KMS-11 (cell line): ENCODE results near the gene ZNF79.

ENCODE experiments used
- H2AFZ ChIP-seq: fragments of 200-600 bp; sonication (generic); 2 replicates; pipeline ENCODE4 v1.6.1; 2016; ENCODE audit warnings: antibody characterized with exemption, mixed run types, low read depth
- H3K27ac ChIP-seq: fragments of 200-600 bp; sonication (generic); 2 replicates; pipeline ENCODE4 v1.6.1; 2016; ENCODE audit warnings: mild to moderate bottlenecking, mixed run types
- H3K27me3 ChIP-seq: fragments of 200-600 bp; sonication (generic); 2 replicates; pipeline ENCODE4 v1.6.1; 2017; ENCODE audit warnings: mild to moderate bottlenecking, low read depth, mixed run types, moderate library complexity; ENCODE audit not compliant: insufficient read depth
- H3K36me3 ChIP-seq: fragments of 200-600 bp; sonication (generic); 2 replicates; pipeline ENCODE4 v1.6.1; 2017; ENCODE audit warnings: mild to moderate bottlenecking, mixed run types; ENCODE audit not compliant: insufficient read depth
- H3K4me1 ChIP-seq: fragments of 200-600 bp; sonication (generic); 2 replicates; pipeline ENCODE4 v1.6.1; 2016; ENCODE audit warnings: mild to moderate bottlenecking, low read depth, mixed run types; ENCODE audit not compliant: poor library complexity, severe bottlenecking
- H3K4me2 ChIP-seq: fragments of 200-600 bp; sonication (generic); 2 replicates; pipeline ENCODE4 v1.7.0; 2016; ENCODE audit warnings: mild to moderate bottlenecking, mixed run types
- H3K4me3 ChIP-seq: fragments of 200-600 bp; sonication (generic); IDR thresholded peaks from 2 replicates; pipeline ENCODE4 v1.6.1; 2017; ENCODE audit warnings: low read depth, low read length, mixed read lengths; ENCODE audit not compliant: insufficient read depth
- H3K79me2 ChIP-seq: fragments of 200-600 bp; sonication (generic); 2 replicates; pipeline ENCODE4 v1.6.1; 2016; ENCODE audit warnings: low read depth, mixed run types; ENCODE audit not compliant: insufficient read depth
- H3K9ac ChIP-seq: fragments of 200-600 bp; sonication (generic); 2 replicates; pipeline ENCODE4 v1.6.1; 2016; ENCODE audit warnings: mild to moderate bottlenecking, mixed run types
- H4K20me1 ChIP-seq: fragments of 200-600 bp; sonication (generic); 2 replicates; pipeline ENCODE4 v1.6.1; 2016; ENCODE audit warnings: mild to moderate bottlenecking, mixed run types; ENCODE audit not compliant: insufficient read depth
- CTCF ChIP-seq: fragments of 200-600 bp; sonication (generic); conservative IDR thresholded peaks from 2 replicates; pipeline ENCODE4 v1.6.1; 2017; ENCODE audit warnings: low read depth, mild to moderate bottlenecking, antibody characterized with exemption, low read length, moderate library complexity, mixed read lengths

The ZNF79 gene

GRCh38 chr9:127396253-127396807 lies 27.9 kb upstream of the ZNF79 start:
- Histone ChIP-seq H4K20me1 (no peaks in the 10 kb centered on the region), H3K27me3 (no peaks in the 10 kb centered on the region), H3K27ac (peak overlapping the region; percentile 83), H3K4me3 (no peak overlapping the region), H2AFZ (peak overlapping the region; percentile 14; the same call in 1 of the 2 replicates), H3K9ac (peak overlapping the region; percentile 62), H3K4me2 (peak overlapping the region; percentile 91), H3K79me2 (peaks cover 31% of the 10 kb centered on the region), H3K36me3 (no peaks in the 10 kb centered on the region), H3K4me1 (peaks cover 70% of the 10 kb centered on the region)
- TF ChIP-seq CTCF, result no peak

GRCh38 chr9:127396808-127397645 lies 27.2 kb upstream of the ZNF79 start, which contains the start of gene SLC2A8:
Gene SLC2A8, plus strand, starts transcription at chr9:127397169. Its CDS starts 62 bp downstream, at chr9:127397231.
- H3K27me3 ChIP-seq, result no peaks in the 10 kb centered on the region
- H4K20me1 ChIP-seq, result no peaks in the 10 kb centered on the region
- H3K9ac ChIP-seq, result peak within 1 kb of the TSS; percentile 62
- H3K4me3 ChIP-seq, result peak within 1 kb of the TSS; percentile 73
- peaks cover 64% of the 10 kb centered on the region for H3K4me1 ChIP-seq
- peak within 1 kb of the TSS; percentile 83 for H3K27ac ChIP-seq
- H3K4me2 ChIP-seq, result peak within 1 kb of the TSS; percentile 96
- peaks cover 38% of the 10 kb centered on the region for H3K79me2 ChIP-seq
- no peak for TF ChIP-seq CTCF
- no peaks in the 10 kb centered on the region for H3K36me3 ChIP-seq
- H2AFZ ChIP-seq, result peak within 1 kb of the TSS; percentile 25; the same call in 1 of the 2 replicates

DNA sequence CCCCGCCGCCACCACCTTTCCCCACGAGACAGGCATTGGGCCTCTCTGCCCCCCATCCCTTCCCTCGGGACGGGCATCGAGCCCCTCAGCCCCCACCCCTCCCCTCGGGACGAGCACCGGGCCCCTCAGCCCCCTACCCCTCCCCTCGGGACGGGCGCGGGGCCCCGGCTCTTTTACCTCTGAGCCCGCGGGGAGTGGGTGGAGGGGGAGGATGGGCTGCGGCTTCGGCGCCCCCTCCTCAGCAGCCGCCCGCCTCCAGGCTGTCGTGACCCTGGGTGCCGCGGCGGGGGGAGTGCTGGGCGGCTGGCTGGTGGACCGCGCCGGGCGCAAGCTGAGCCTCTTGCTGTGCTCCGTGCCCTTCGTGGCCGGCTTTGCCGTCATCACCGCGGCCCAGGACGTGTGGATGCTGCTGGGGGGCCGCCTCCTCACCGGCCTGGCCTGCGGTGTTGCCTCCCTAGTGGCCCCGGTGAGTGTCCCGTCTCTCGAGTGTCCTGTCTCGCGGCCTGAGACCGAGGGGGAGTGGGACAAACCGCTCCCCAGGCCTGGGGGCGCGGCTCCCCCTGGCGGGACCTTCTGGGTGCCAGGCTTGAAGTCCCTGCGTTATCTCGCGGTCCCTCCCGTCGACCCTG lies 26.4 kb upstream of the ZNF79 start:
- Histone ChIP-seq H2AFZ (peak overlapping the region; percentile 25; the same call in 1 of the 2 replicates), H3K27ac (peak overlapping the region; percentile 55), H3K4me3 (peak overlapping the region; percentile 73), H3K9ac (peak overlapping the region; percentile 62), H3K27me3 (no peaks in the 10 kb centered on the region), H3K4me1 (peaks cover 56% of the 10 kb centered on the region), H3K36me3 (no peaks in the 10 kb centered on the region), H3K79me2 (peaks cover 39% of the 10 kb centered on the region), H3K4me2 (peak overlapping the region; percentile 96), H4K20me1 (no peaks in the 10 kb centered on the region)
- TF ChIP-seq CTCF, result peak; percentile 62; the same call in 1 of the 2 replicates

- no peaks in the 10 kb centered on the region for H4K20me1 ChIP-seq
- no peaks in the 10 kb centered on the region for H3K27me3 ChIP-seq
- H3K9ac ChIP-seq, result peak overlapping the region; percentile 62; the same call in 1 of the 2 replicates
- peaks cover 39% of the 10 kb centered on the region for H3K79me2 ChIP-seq
- no peaks in the 10 kb centered on the region for H3K36me3 ChIP-seq
- peak overlapping the region; percentile 73 for H3K4me3 ChIP-seq
- peak overlapping the region; percentile 16; the same call in 1 of the 2 replicates for H2AFZ ChIP-seq
- TF ChIP-seq CTCF, result 0 out of 2 replicates have a peak, but pooled peaks have one; percentile 8
- H3K4me2 ChIP-seq, result peak overlapping the region; percentile 96
- H3K4me1 ChIP-seq, result peaks cover 51% of the 10 kb centered on the region
- H3K27ac ChIP-seq, result peak overlapping the region; percentile 9; the same call in 1 of the 2 replicates
Observed at GRCh38 chr9:127398275-127398647, 25.9 kb upstream of the ZNF79 start.
